Hepatocyte (in vitro differentiated cells): ENCODE data around the gene ARAP1.

Source experiments
- EZH2 ChIP-seq: fragments of 200-600 bp; sonication (generic); IDR thresholded peaks from 2 replicates; pipeline ENCODE4 v1.6.1; 2016; ENCODE audit warnings: antibody characterized with exemption, mild to moderate bottlenecking, borderline replicate concordance
- EZH2phosphoT487 ChIP-seq: fragments of 200-600 bp; sonication (generic); IDR thresholded peaks from one replicate; pipeline ENCODE4 v1.6.1; 2018; ENCODE audit warnings: antibody characterized with exemption, mild to moderate bottlenecking, low read depth, moderate library complexity; ENCODE audit not compliant: unreplicated experiment, severe bottlenecking
- TF ChIP-seq, protein P1 (sequence below): fragments of 200-600 bp; sonication (generic); IDR thresholded peaks from 2 replicates; pipeline ENCODE4 v1.5.1; 2016; ENCODE audit warnings: antibody characterized with exemption, mild to moderate bottlenecking; ENCODE audit not compliant: poor library complexity

DNA sequence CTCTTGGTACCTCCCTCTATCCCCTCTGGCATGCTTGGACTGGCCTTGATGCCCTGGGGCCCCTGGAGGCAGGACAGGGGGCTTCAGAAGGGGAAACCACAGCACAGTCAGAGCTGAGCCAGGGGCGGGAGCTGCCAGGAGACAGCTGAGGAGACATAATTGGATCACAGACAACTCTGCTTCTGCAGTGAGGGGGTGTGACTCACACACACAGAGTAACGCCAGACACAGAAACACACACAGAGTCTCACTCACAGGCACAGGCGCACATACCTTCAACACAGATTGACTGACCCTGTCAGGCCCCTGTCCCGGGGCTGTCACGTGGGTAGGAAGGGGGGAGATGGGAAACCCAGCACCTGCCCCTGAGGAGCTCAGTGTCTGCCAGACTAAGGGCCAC, 21.1 kb upstream of the ARAP1 start:
- TF ChIP-seq, protein P1, sequence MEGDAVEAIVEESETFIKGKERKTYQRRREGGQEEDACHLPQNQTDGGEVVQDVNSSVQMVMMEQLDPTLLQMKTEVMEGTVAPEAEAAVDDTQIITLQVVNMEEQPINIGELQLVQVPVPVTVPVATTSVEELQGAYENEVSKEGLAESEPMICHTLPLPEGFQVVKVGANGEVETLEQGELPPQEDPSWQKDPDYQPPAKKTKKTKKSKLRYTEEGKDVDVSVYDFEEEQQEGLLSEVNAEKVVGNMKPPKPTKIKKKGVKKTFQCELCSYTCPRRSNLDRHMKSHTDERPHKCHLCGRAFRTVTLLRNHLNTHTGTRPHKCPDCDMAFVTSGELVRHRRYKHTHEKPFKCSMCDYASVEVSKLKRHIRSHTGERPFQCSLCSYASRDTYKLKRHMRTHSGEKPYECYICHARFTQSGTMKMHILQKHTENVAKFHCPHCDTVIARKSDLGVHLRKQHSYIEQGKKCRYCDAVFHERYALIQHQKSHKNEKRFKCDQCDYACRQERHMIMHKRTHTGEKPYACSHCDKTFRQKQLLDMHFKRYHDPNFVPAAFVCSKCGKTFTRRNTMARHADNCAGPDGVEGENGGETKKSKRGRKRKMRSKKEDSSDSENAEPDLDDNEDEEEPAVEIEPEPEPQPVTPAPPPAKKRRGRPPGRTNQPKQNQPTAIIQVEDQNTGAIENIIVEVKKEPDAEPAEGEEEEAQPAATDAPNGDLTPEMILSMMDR: no peak
- TF ChIP-seq EZH2: no peak
- no peak for TF ChIP-seq EZH2phosphoT487
